ENCODE results near the gene RAD51.

The RAD51 gene

DNA sequence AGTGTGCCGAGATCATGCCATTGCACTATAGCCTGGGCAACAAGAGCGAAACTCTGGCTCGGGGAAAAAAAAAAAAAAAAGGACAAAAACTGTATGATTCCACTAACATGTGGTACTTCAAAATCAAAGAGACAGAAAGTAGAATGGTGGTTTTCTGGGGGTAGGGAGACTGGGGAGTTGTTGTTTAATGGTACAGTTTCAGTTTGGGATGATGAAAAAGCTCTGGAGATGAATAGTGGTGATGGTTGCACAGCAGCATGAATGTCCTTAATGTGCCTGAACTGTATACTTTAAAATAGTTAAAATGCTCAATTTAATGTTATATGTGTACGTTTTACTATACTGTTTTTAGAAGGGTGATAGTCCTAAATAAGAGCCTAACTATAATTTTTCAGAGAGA is 27.4 kb downstream of the RAD51 start:
- no peak for DNase-seq (ENCODE audit: low spot score)

DNA sequence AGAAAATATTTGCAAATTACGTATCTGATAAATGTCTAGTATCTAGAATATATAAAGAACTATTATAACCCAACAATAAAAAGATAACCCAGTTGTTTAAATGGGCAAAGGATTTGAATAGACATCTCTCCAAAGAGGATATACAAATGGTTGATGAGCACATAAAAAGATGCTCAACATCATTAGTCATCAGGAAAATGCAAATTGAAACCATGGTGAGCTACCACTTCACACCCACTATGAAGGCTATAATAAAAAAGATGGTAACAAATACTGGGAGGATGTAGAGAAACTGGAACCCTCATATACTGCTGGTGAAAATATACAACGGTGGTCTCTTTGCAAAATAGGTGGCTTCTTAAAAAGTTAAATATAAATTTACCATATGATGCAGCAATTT is 28.0 kb downstream of the RAD51 start:
- DNase-seq (ENCODE audit: low spot score), result no peak

DNA sequence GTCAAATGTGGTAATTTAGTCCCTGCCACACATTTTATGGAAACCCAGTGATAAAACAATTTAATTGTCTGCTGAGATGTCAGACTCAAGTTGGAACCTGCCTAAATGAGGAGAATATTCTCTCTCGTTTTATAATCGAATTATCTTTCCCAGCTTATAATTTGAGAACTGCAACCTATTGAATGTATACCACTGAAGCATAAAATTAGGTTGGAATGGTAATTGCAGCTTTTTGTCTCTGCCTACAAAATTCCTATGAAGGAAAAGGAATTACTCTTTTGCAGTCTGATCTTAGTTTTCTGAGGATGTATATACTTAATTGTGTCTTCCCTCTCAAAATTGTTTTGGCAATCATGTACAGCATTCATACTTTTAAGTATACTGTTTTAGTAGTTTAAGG is 28.9 kb downstream of the RAD51 start:
- DNase-seq (ENCODE audit: low spot score), result no peak

DNA sequence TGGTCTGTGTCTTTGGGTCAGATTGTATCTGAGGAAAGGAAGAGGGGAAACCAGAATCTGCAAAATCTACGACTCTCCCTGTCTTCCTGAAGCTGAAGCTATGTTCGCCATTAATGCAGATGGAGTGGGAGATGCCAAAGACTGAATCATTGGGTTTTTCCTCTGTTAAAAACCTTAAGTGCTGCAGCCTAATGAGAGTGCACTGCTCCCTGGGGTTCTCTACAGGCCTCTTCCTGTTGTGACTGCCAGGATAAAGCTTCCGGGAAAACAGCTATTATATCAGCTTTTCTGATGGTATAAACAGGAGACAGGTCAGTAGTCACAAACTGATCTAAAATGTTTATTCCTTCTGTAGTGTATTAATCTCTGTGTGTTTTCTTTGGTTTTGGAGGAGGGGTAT is 36.1 kb downstream of the RAD51 start:
- no peak for DNase-seq (ENCODE audit: low spot score)

DNA sequence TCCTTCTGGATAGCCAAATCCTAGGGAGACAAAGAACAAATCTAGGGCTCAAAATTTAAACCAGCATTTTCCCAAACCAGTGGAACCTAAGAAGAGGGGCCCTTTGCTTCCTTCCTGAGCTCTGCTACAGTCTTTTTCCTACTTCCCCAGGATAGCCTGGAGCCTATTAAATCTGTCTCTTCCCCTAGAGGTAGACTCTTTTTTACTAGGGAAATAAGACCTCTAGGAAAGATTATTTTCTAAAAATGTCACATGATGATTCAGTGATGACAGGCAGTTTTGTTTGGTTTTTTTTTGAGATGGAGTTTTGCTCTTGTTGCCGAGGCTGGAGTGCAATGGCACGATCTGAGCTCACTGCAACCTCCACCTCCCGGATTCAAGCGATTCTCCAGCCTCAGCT is 41.6 kb downstream of the RAD51 start:
- no peak for DNase-seq (ENCODE audit: low spot score)

DNA sequence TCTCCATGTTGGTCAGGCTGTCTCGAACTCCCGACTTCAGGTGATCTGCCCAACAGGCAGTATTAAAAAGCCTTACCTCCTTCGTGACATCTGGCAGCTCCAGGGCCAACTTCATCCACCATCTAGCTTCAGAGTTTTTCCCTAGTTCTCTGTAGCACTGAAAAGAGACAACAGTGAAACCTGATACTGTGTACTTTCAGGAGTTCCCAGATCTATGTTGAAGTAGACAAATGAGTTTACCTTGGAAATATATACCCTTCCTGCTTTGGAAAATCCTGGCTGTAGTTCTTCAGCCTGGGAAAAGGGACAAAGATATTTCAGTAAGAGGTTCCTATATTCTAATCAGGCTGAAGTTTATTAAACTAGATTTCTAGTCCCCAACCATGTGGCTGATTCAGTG is 42.1 kb downstream of the RAD51 start:
- no peak for DNase-seq (ENCODE audit: low spot score)

DNA sequence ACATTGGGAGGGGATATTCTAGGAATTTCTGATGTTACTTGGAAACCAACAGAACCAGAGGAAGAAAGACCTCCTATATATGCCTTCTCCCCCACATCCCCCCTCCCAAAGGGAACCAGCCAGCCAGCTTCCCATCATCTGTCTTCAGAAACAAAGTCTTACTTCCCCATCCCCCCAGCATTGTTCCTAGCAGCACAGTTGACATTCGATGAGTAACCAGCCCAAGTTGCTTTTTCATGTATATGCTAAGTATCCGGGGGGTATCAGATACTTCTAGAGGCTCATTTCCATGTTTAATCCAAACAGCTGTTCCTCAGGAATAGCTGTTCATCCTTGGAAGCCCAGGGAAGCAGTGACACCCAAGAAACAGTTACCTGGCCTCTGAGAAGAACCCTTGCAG is 44.1 kb downstream of the RAD51 start:
- no peak for DNase-seq (ENCODE audit: low spot score)

DNA sequence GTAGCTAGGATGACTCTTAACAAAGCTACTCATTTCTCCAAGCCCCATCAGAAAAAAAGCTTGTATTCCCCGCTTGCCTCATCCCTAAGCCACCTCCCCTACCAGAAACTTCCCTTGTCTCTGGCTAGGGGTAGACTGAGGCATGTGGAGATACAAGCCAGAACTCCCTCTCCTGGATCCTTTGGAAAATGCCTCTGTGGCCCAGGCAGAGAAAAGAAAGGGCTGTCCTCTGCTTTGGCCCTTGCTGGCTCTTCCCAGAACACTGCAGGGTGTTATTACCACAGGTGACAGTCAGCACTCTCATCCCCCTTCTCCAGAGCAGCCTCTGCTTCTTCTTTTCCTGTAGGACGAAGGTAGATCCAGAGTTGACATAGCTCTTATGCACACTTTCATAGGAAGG is 44.9 kb downstream of the RAD51 start:
- no peak for DNase-seq (ENCODE audit: low spot score)

DNA sequence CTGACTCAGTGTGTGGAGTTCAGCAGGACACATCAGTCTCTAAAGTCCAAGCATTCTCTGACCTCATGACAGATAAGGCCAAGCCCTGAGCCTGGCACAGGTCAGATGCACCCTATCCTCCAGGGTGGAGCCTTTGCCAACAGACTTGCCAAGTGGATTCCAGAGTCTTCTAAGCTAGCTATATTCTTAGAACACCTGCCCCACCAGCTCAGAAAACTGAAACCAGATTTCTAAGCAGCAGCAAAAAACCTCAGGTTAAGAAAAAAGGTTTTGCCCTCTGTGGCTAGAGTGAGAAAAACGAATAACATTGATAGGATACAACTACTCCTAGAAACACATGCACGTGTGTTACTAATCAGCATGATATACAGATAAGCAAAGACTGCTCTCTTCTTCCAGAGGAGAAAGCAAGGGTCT is 48.5 kb downstream of the RAD51 start:
- DNase-seq (ENCODE audit: low spot score), result peak; percentile 59

DNA sequence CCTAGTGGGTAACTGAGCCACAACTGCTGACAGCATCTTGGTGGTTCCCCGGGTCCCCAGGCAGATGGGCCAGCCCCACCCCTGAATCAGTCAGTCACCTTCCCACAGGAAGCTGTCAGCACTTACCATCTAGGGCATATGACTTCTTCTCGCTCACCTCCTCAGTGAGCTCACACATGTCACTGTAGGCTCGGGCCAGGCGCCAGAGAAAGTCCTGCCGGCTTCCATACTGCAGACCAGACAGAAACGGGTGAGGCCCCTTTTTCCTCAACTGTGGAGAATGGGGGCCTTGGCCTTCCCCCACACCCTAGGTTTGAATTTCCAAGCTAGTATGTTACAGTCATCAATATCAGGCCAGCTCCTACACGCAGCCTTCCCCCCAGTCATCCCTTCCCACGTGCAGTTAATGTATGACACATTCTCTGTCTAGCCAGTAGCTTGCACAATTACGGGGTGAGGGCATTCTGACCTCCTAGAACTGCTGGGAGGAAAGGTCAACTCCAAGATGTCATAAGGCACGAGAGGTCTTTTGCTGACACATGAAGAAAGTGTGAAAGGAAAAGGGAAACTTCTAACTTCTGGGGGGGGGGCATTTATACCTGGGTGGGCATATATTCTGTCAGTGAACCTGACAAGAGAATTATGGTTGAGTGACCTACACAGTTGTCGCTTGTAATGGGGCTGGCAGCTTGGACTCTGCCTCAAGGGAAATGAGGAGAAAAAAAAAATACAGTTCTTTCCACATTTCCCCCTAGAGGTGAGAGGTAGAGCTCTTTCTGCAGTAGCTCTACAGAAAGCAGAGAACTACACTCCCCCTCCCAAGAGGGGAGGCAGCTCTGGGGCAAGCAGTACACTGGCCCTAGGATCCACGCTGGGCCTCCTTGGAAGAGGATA is 49.2 kb downstream of the RAD51 start:
- DNase-seq (ENCODE audit: low spot score), result peak; percentile 59

DNA sequence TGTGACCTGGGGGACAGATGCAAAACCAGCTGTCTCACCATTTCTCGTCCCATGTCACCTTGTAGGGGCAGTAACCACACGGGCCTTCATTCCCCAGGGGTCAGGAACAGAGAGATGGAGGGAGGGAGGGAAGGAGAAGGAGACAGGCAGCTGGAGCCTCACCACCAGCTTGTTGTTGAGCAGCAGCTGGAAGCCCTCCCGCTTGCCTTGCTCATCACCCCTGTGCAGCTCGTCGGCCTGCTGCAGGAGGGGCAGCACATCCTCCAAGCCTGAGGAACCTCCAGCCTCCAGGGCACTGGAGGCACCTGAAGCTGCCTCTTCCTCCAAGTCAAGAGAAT is 49.8 kb downstream of the RAD51 start:
- DNase-seq (ENCODE audit: low spot score), result peak; percentile 27

DNA sequence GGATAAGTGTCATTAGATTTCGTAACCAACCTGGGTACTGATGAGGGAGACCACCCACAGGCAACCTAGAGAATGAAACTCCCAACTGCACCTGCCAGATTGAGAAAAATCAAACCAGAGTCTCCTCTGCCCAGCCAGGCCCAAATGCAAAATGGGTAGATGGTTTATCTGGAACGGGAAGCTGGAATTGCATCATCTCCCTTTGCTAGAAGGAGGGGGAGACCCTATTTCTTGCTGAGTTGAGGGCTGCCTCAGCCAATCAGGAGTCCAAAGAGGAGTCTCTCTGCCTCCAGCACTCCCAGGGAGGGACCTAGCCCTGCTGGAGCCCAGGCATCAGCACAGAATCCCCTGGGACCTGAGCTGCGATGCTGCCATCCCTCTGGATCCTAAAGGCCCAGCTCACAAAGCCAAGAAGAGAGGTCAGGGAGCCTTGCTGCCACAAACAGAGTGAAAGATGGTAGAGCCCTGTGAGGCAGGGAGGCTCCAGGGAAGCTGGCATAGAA is 52.0 kb downstream of the RAD51 start:
- DNase-seq (ENCODE audit: low spot score), result peak; percentile 34

DNA sequence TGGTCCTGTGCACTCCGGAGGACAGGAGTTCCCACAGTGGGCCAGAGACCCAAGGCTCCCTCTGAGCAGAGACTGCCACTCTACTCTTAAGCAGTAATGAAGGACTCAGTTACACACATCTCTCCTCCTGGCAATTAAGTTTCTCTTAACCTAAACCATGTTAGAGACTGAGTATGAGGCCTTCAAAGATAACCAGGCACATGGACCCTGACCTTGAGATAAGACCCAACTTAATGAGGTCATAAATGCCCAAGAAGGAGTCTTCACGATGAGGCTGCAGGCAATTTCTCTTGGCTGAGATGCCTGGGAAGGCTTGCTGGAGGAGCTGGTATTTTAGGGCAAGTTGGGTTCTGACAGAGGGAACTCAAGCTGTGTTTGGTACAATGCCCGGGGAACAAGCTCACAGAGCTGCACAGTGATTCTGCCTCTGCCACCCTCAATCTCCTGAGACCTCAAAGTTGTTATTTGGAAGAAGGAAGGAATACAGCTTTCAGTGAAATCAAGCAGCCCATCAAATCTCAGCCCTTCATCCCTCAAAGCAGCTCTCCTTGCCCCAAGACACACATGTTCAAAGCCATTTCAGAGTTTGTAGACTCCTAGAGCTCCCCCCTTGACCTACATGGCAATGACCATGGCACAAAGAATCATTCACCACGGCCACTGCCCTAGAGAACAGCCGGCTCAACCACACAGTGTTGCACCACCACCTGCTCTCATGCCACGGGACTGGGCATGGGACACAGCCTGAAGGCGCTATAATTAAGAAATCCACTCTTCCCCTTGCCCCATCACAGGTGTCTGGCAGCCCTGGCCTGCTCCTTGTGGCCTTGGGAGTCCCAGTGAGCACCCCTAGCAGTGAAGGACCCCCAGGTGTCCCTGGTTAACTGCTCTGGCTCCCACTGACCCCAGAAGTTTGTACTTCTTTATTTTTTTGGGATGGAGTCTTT is 53.0 kb downstream of the RAD51 start:
- DNase-seq (ENCODE audit: low spot score), result peak; percentile 82

DNA sequence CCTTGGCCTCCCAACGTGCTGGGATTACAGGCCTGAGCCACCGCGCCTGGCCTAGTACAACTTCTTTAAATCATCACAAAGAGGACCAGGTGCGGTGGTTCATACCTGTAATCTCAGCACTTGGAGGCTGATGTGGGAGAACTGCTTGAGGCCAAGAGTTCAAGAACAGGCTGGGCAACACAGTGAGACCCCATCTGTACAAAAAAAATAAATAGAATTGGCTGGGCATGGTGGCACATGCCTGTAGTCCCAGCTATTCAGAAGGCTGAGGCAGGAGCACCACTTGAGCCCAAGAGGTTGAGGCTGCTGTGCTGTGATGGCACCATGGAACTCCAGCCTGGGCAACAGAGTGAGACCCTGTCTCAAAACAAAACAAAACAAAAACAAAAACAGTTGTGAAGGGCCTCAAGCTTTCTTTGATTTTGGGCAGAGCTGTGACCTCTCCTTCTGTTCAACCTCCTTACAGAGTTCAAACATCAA is 54.2 kb downstream of the RAD51 start:
- no peak for DNase-seq (ENCODE audit: low spot score)

DNA sequence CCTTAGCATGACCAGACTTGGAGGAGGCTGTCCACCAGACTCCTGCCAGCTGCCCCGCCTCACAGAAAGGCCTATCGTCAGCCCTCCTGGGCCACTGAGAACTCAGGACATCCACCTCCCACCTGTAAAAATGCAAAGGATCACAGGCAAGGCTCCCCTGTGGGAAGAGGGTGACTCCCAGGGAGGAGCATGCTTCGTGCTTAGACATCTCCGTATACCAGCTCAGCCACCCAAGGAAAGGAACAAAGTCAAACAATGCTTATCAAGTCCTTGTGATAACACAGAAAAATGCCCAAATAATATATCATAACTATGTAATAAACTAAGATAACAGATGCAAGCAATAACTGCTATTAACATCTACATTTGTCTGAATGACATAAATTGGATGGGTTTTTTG is 55.9 kb downstream of the RAD51 start:
- no peak for DNase-seq (ENCODE audit: low spot score)

DNA sequence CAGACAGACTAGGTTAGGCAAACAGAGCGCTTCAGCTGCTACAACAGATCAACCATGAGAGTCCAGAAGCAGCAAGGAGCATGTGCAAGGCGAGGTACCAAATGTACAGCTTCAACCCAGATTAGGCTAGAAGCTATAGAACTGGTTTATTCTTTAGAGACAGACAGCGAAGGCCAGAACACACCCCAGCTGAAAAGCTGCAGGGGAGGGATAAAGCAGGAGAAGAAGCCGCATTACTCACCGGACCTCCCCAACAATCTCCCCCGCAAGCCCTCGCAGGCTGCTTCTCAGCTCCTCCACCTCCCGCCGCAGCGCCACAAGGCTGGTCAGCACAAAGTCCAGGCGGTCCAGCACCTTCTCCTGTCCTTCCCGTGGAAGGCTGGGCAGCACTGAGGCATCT is 56.8 kb downstream of the RAD51 start:
- DNase-seq (ENCODE audit: low spot score), result no peak

DNA sequence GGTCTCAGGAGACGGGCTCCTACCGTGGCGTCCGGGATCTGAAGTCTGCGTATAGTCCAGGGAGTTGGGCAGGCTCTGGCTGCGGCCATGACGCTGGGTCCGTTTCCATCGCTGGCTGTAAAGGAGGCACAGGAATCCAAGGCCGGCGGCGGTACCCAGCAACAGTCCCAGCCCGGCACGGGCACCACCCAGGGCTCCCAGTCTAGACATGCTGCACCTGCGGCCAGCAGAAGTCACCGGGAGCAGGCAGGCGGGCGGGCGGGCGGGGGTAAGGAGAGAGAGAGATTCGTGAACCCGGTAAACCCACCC is 59.6 kb downstream of the RAD51 start:
- DNase-seq (ENCODE audit: low spot score), result peak; percentile 37

DNA sequence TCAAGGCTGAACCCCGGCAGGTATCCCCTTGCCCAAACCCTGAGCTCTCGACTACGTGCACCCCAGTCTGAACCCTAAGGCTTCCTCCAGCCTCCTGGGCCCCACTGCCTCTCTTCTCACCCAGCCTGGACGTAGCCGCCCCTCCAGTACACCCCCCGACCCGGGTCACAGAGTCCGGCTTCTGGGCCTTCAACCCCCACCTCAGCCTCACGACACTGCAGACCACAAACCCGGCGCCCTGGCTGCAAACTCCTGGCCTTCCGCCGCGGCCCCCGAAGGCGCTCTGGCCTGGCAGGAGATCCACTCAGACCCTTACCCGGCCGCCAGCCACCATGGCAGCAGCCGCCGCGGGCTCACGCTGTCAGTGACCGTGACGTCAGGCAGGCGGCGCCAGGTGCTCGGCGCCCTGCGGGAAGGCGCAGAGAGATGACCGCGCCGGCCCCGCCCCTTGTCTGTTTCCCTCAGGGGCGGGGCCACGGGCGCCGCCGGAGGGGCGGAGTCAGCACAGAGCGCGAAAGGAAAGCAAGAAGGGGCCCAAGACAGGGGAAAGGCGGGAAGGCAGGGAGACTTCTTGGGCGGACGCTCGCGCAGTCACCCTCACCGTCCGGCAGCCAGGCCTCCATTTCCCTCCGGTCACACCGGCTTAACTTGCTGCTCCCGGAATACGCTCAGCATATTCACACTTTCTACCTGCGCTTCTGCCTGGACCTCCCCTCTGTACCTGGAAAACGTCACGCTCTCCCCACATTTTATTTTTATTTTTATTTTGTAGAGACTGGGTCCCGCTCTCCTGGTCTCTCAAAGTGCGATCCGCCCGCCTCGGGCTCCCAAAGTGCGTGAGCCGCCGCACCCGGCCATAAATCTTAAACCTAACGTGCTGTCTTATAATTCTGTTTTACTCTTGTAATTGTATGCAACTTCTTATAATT is 60.2 kb downstream of the RAD51 start, which contains the start of gene RMDN3:
RMDN3 (minus strand) TSS at position 372 of the 929 bp plus-strand sequence. CDS start 471 bp downstream, outside the sequence.
- DNase-seq (ENCODE audit: low spot score), result peak; percentile 96

DNA sequence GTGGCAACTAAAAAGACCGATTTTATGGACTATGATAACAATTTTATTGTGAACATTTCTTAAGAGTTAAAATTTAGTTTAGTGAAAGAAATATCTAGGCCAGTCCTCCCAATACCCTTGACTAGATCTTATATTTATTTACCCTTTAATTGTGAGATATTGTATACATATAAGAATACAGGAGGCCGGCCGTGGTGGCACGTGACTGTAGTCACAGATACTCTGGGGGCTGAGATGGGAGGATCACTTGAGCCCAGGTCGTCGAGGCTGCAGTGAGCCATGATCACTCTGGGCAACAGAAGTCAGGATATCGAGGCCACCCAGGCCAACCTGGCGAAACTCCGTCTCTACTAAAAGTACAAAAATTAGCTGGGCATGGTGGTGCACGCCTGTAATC is 60.8 kb downstream of the RAD51 start:
- DNase-seq (ENCODE audit: low spot score), result peak; percentile 40

DNA sequence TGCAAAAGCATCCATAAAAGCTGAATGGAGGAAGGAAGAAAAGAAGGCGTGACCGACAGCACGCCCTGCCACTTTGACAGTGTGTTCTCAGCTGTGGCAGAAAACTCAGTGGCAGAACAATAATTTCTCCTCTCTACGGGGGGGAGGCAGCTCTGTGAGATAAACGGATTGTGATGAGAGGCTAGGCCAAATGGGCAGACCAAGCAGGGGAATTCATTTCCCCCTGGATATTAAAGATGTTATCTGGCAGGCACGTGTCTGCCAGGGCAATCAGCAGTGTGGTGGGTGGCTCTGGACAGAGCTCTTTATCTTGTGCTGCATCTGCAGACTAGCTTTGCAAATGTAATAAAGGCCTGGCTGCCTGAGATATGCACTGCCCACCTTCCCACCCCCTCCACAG is 62.0 kb downstream of the RAD51 start:
- DNase-seq (ENCODE audit: low spot score), result peak; percentile 40

DNA sequence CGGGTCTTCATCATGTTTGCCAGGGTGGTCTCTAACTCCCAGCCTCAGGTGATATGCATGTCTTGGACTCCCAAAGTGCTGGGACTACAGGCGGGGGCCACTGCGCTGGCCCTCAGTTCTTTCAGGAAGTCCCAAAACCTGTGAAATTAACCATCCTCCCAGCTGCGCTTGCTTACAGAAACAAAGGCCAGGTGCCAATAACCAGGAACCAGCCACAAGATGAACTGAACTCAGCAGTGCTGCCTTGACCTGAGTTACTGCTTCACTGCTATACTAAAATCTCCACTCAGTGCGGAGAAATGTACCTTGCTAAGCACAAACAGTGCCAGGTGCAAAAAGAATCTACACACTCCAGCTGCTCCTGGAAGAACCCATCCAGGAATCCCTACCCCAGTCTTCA is 65.0 kb downstream of the RAD51 start:
- DNase-seq (ENCODE audit: low spot score), result no peak
